Calu3 (cell line): ENCODE data around the gene AHNAK2. TPM values are rescaled to one million over a fixed set of nuclear protein-coding genes. Genes with fewer than 3 reads are reported as not detected.

Source experiments
- BruUV-seq: library from RNA; stranded (reverse); fragments of 400-500 nt; replicated peaks from 2 replicates; lab custom pipeline; 2021; lab: Mats Ljungman, UMichigan
- CTCF ChIA-PET: fragments of 300-600 bp; sonication (Branson Sonifier 250); formaldehyde crosslinking; loops from one replicate; lab custom pipeline; 2022; ENCODE audit warnings: antibody characterized with exemption; lab: Charles Lee
- DNase-seq: peaks from one replicate; pipeline ENCODE4 v3.0.0; 2022
- H3K27ac Mint-ChIP-seq: one replicate; pipeline ENCODE4 v1.8.0; 2022; ENCODE audit warnings: mixed read lengths; ENCODE audit not compliant: unreplicated experiment
- H3K27me3 Mint-ChIP-seq: one replicate; pipeline ENCODE4 v1.8.0; 2022; ENCODE audit warnings: mixed read lengths; ENCODE audit not compliant: unreplicated experiment
- H3K36me3 Mint-ChIP-seq: one replicate; pipeline ENCODE4 v1.8.0; 2022; ENCODE audit warnings: mild to moderate bottlenecking, moderate library complexity, mixed read lengths; ENCODE audit not compliant: insufficient read depth, unreplicated experiment
- H3K4me1 Mint-ChIP-seq: one replicate; pipeline ENCODE4 v1.8.0; 2022; ENCODE audit warnings: mild to moderate bottlenecking, low read depth, mixed read lengths; ENCODE audit not compliant: unreplicated experiment
- H3K4me3 Mint-ChIP-seq: one replicate; pipeline ENCODE4 v1.8.0; 2022; ENCODE audit warnings: mild to moderate bottlenecking, low read depth, moderate library complexity, mixed read lengths; ENCODE audit not compliant: unreplicated experiment
- H3K9me3 Mint-ChIP-seq: one replicate; pipeline ENCODE4 v1.8.0; 2022; ENCODE audit warnings: low read depth, mixed read lengths; ENCODE audit not compliant: unreplicated experiment
- CTCF ChIP-seq: fragments of 200-600 bp; IDR thresholded peaks from one replicate; pipeline ENCODE4 v1.8.0; 2022; ENCODE audit warnings: antibody characterized with exemption; ENCODE audit not compliant: unreplicated experiment
- intact Hi-C: fragments of 100-400 bp; cut with micrococcal nuclease; formaldehyde crosslinking; loops from one replicate; pipeline ENCODE4 v1.10.0; 2022; ENCODE audit not compliant: unreplicated experiment
- total RNA-seq: library from RNA; stranded (reverse); gene quantifications from 2 replicates; pipeline ENCODE4 v1.2.3, GENCODE V29; 2022

AHNAK2 gene
- total RNA-seq, 1 experiment from 2014 or later, result 42.0 TPM

GRCh38 chr14:104888489-104889374 lies 89.4 kb downstream of the AHNAK2 start:
- Mint-ChIP-seq H3K27me3 (no peaks in the 10 kb centered on the region), H3K9me3 (no peaks in the 10 kb centered on the region), H3K27ac (no peak overlapping the region), H3K36me3 (peaks cover 20% of the 10 kb centered on the region), H3K4me3 (no peak overlapping the region), H3K4me1 (no peaks in the 10 kb centered on the region)
- BruUV-seq, result no TSS peak
- CTCF ChIA-PET, result interaction anchor here (0.6 kb wide), 1 partner anchor 647 kb away, joined by 6 read pairs; no protein-coding TSS in a partner anchor
- DNase-seq, result no peak
- no peak for TF ChIP-seq CTCF
- intact Hi-C loops, result no loop called here

GRCh38 chr14:104887623-104888488 lies 90.3 kb downstream of the AHNAK2 start:
- Mint-ChIP-seq H3K36me3 (peaks cover 20% of the 10 kb centered on the region), H3K27ac (no peak overlapping the region), H3K4me1 (no peaks in the 10 kb centered on the region), H3K27me3 (no peaks in the 10 kb centered on the region), H3K4me3 (no peak overlapping the region), H3K9me3 (no peaks in the 10 kb centered on the region)
- intact Hi-C loops, result no loop called here
- no peak for TF ChIP-seq CTCF
- DNase-seq, result no peak
- BruUV-seq, result no TSS peak
- CTCF ChIA-PET, result no interaction called here

Other genes with a start within 250 kb of the AHNAK2 start
- 72.3 and 73.3 TPM in 2 replicates for gene SIVA1, start 225.2 kb downstream of the AHNAK2 start, total RNA-seq
- 118 and 120 TPM in 2 replicates for gene AKT1, start 182.6 kb downstream of the AHNAK2 start, total RNA-seq
- 11.8 and 13.9 TPM in 2 replicates for gene ZBTB42, start 177.3 kb downstream of the AHNAK2 start, total RNA-seq
- 60.2 and 67.6 TPM in 2 replicates for gene CEP170B, start 113.1 kb downstream of the AHNAK2 start, total RNA-seq
- gene PLD4, start 53.5 kb downstream of the AHNAK2 start, total RNA-seq, result 0.09 and 0.12 TPM in 2 replicates
- 12.8 and 13.8 TPM in 2 replicates for gene CLBA1, start 7.4 kb upstream of the AHNAK2 start, total RNA-seq
- gene CDCA4, start 42.7 kb upstream of the AHNAK2 start, total RNA-seq, result 28.9 and 32.4 TPM in 2 replicates
- gene GPR132, start 87.1 kb upstream of the AHNAK2 start, total RNA-seq, result 1.4 TPM in 2 replicates
- gene JAG2, start 190.4 kb upstream of the AHNAK2 start, total RNA-seq, result 13.8 and 17.6 TPM in 2 replicates
- gene NUDT14, start 202.9 kb upstream of the AHNAK2 start, total RNA-seq, result 38.0 TPM in 2 replicates